Endodermal cell (in vitro differentiated cells): ENCODE results near the gene MOB1A. TPM values are rescaled to one million over a fixed set of nuclear protein-coding genes. Genes with fewer than 3 reads are reported as not detected.

Experiments
- DNase-seq: peaks from one replicate; pipeline ENCODE4 v3.0.0-alpha.2; 2017
- H3K27ac ChIP-seq: 2 replicates; pipeline ENCODE4 v1.5.1; 2013; ENCODE audit warnings: mild to moderate bottlenecking, low read depth, low read length, moderate library complexity
- H3K27me3 ChIP-seq: 2 replicates; pipeline ENCODE4 v1.6.1; 2013; ENCODE audit warnings: mild to moderate bottlenecking, low read length, moderate library complexity; ENCODE audit not compliant: insufficient read depth, control insufficient read depth, poor library complexity, severe bottlenecking
- H3K36me3 ChIP-seq: 2 replicates; pipeline ENCODE4 v1.7.0; 2013; ENCODE audit warnings: mild to moderate bottlenecking, low read length, moderate library complexity; ENCODE audit not compliant: control insufficient read depth, insufficient read depth
- H3K4me1 ChIP-seq: one replicate; pipeline ENCODE4 v1.7.0; 2013; ENCODE audit warnings: low read length; ENCODE audit not compliant: control insufficient read depth, insufficient read depth
- H3K4me3 ChIP-seq: 2 replicates; pipeline ENCODE4 v1.5.1; 2013; ENCODE audit warnings: mild to moderate bottlenecking, low read length, moderate library complexity
- H3K9ac ChIP-seq: 2 replicates; pipeline ENCODE4 v1.6.1; 2013; ENCODE audit warnings: mild to moderate bottlenecking, low read length, moderate library complexity; ENCODE audit not compliant: poor library complexity, severe bottlenecking; ENCODE audit errors: extremely low read depth
- H3K9me3 ChIP-seq: 2 replicates; pipeline ENCODE4 v1.6.1; 2013; ENCODE audit warnings: mild to moderate bottlenecking, low read length, moderate library complexity; ENCODE audit not compliant: control insufficient read depth
- H3K27ac Mint-ChIP-seq: 2 replicates; pipeline ENCODE4 v1.8.0; 2020; ENCODE audit warnings: mixed read lengths
- H3K27me3 Mint-ChIP-seq: 2 replicates; pipeline ENCODE4 v1.8.0; 2021; ENCODE audit warnings: mild to moderate bottlenecking, mixed read lengths; ENCODE audit not compliant: insufficient read depth
- H3K36me3 Mint-ChIP-seq: 2 replicates; pipeline ENCODE4 v1.8.0; 2020; ENCODE audit warnings: low read depth, mixed read lengths
- H3K4me1 Mint-ChIP-seq: 2 replicates; pipeline ENCODE4 v1.8.0; 2020; ENCODE audit warnings: mixed read lengths
- H3K4me3 Mint-ChIP-seq: 2 replicates; pipeline ENCODE4 v1.8.0; 2020; ENCODE audit warnings: mild to moderate bottlenecking, moderate library complexity, mixed read lengths
- H3K9me3 Mint-ChIP-seq: 2 replicates; pipeline ENCODE4 v1.8.0; 2020; ENCODE audit warnings: mild to moderate bottlenecking, mixed read lengths
- CTCF ChIP-seq: fragments of 200-600 bp; sonication (generic); conservative IDR thresholded peaks from 2 replicates; pipeline ENCODE4 v1.5.0; 2021; ENCODE audit warnings: antibody characterized with exemption, mild to moderate bottlenecking
- WGBS, 2 experiments: methylation state at CpG; one replicate each; pipeline versions ENCODE4 v1.1.5 to v1.1.7; 2013; ENCODE audit warnings: missing lambda C conversion rate in 2 of 2, mixed read lengths in 1 of 2; ENCODE audit not compliant: insufficient coverage in 1 of 2, insufficient read length in 1 of 2; 5-methylcytosine and 5-hydroxymethylcytosine counted together
- total RNA-seq, 2 donors: library from RNA; stranded (reverse); fragmentation: NEBNext Ultra II Directional in 1 of 2; extraction: Animal tissue kit (Norgen Biotek cat#: 25700) in 1 of 2; gene quantifications; 2 replicates in 1 of 2; 3 replicates in 1 of 2; pipeline ENCODE4 v1.2.1, GENCODE V29; 2021

Gene MOB1A
- total RNA-seq, 2 donors from 2014 or later: 92.3 to 125 TPM

- Histone ChIP-seq H3K9me3 (no peaks in the 10 kb centered on the region), H3K4me1 (no peaks in the 10 kb centered on the region), H3K4me3 (no peak overlapping the region), H3K9ac (no peak overlapping the region), H3K36me3 (peaks cover 74% of the 10 kb centered on the region), H3K27me3 (no peaks in the 10 kb centered on the region), H3K27ac (no peak overlapping the region)
- Mint-ChIP-seq H3K27me3 (no peaks in the 10 kb centered on the region), H3K27ac (no peak overlapping the region), H3K4me1 (peaks cover 26% of the 10 kb centered on the region), H3K36me3 (peaks cover 33% of the 10 kb centered on the region), H3K9me3 (no peaks in the 10 kb centered on the region), H3K4me3 (no peak overlapping the region)
- 94 to 100% methylated on average over 2 to 3 of the region's 3 CpGs for WGBS, 2 experiments
- peak; percentile 48 for DNase-seq
- no peak for TF ChIP-seq CTCF
Measured at GRCh38 chr2:74204436-74204835, 25.8 kb upstream of the MOB1A start.

GRCh38 chr2:74201596-74201995 is 22.9 kb upstream of the MOB1A start:
- no peaks in the 10 kb centered on the region for H3K9me3 ChIP-seq
- Mint-ChIP-seq H3K36me3 (peaks cover 18% of the 10 kb centered on the region), H3K27ac (no peak overlapping the region), H3K9me3 (no peaks in the 10 kb centered on the region), H3K27me3 (peaks cover 11% of the 10 kb centered on the region), H3K4me1 (peaks cover 28% of the 10 kb centered on the region), H3K4me3 (no peak overlapping the region)
- TF ChIP-seq CTCF: no peak
- WGBS, 2 experiments: 83 to 100% methylated on average over 1 of the region's 1 CpG
- no peaks in the 10 kb centered on the region for H3K4me1 ChIP-seq
- peaks cover 49% of the 10 kb centered on the region for H3K36me3 ChIP-seq
- H3K4me3 ChIP-seq: no peak overlapping the region
- no peak overlapping the region for H3K27ac ChIP-seq
- H3K27me3 ChIP-seq: no peaks in the 10 kb centered on the region
- DNase-seq: no peak
- H3K9ac ChIP-seq: no peak overlapping the region

- TF ChIP-seq CTCF: no peak
- Mint-ChIP-seq H3K27ac (peak overlapping the region; percentile 27), H3K27me3 (peaks cover 11% of the 10 kb centered on the region), H3K9me3 (no peaks in the 10 kb centered on the region), H3K4me1 (peaks cover 28% of the 10 kb centered on the region), H3K36me3 (peaks cover 14% of the 10 kb centered on the region), H3K4me3 (peak overlapping the region; percentile 87)
- WGBS, 2 experiments: 88 to 89% methylated on average over 2 to 3 of the region's 3 CpGs
- DNase-seq: peak; percentile 29
- peak overlapping the region; percentile 97 for H3K4me3 ChIP-seq
- no peak overlapping the region for H3K27ac ChIP-seq
- H3K9me3 ChIP-seq: no peaks in the 10 kb centered on the region
- H3K36me3 ChIP-seq: peaks cover 45% of the 10 kb centered on the region
- H3K9ac ChIP-seq: no peak overlapping the region
- no peaks in the 10 kb centered on the region for H3K27me3 ChIP-seq
- no peaks in the 10 kb centered on the region for H3K4me1 ChIP-seq
Measured at GRCh38 chr2:74201196-74201595, 22.5 kb upstream of the MOB1A start.
